ENCODE data around the gene CDCP2.

CDCP2 gene

DNA sequence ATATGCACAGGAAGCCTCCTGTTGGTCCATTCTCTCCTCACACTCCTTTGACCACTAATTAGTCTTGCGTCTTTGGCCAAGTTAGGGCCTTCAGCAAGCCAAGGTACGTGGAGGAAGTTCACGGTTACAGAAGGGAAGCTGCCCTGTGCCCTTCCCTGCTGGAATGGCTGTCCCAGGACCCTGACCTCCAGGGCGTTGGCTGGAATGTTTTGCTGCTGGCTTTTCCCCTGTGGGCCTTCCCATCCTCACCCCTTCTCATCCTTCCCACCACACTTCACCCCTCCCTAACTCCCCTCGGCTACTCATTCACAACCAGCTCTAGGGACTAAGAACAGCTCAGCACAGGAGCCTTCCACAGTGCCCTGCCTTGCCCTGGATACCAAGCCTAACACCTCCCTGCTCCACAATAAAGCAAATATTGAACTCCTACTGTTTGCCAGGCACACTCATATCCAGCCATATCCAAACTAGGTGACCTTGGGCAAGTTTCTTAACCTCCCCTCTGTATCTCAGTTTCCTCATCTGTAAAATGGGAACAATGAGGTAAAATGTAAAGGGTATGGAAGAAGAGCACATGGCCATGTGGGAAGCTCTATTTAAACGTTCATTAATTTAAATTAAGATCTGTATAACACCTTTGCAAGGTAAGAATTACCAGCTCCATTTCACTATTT lies 8.8 kb upstream of the CDCP2 start:
- TF ChIP-seq, protein P1, sequence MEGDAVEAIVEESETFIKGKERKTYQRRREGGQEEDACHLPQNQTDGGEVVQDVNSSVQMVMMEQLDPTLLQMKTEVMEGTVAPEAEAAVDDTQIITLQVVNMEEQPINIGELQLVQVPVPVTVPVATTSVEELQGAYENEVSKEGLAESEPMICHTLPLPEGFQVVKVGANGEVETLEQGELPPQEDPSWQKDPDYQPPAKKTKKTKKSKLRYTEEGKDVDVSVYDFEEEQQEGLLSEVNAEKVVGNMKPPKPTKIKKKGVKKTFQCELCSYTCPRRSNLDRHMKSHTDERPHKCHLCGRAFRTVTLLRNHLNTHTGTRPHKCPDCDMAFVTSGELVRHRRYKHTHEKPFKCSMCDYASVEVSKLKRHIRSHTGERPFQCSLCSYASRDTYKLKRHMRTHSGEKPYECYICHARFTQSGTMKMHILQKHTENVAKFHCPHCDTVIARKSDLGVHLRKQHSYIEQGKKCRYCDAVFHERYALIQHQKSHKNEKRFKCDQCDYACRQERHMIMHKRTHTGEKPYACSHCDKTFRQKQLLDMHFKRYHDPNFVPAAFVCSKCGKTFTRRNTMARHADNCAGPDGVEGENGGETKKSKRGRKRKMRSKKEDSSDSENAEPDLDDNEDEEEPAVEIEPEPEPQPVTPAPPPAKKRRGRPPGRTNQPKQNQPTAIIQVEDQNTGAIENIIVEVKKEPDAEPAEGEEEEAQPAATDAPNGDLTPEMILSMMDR (conservative IDR thresholded peaks at IDR 0.05; ENCODE audit: control insufficient read depth, insufficient read depth, low read depth, low read length): no peak
- no peak for DNase-seq (ENCODE audit: low read depth)
- no peak overlapping the region for H3K4me3 ChIP-seq (ENCODE audit: control insufficient read depth, low read depth, low read length)

DNA sequence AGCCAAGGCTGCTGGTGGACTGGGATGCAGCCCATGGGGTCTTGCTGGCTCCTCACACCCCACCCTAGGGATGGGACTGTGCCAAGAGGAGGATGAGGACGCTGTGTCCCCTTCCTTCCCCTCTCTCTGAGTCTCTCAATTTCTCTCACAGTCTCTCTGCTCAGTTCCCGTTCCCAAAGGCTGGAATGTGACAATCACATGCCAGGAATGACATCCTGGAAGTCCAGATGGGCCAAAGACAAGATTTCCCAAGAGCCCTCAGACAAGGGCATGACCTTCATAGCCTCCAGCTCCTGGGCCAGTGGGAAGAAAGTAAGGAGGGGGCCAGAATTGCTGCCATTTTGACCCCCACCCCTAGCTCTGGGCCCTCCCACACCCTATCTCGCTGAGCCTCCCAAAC lies 7.6 kb upstream of the CDCP2 start:
- no peak overlapping the region for H3K4me3 ChIP-seq (ENCODE audit: control insufficient read depth, low read depth, low read length)
- TF ChIP-seq, protein P1 (conservative IDR thresholded peaks at IDR 0.05; ENCODE audit: control insufficient read depth, insufficient read depth, low read depth, low read length): no peak
- no peak for DNase-seq (ENCODE audit: low read depth)

DNA sequence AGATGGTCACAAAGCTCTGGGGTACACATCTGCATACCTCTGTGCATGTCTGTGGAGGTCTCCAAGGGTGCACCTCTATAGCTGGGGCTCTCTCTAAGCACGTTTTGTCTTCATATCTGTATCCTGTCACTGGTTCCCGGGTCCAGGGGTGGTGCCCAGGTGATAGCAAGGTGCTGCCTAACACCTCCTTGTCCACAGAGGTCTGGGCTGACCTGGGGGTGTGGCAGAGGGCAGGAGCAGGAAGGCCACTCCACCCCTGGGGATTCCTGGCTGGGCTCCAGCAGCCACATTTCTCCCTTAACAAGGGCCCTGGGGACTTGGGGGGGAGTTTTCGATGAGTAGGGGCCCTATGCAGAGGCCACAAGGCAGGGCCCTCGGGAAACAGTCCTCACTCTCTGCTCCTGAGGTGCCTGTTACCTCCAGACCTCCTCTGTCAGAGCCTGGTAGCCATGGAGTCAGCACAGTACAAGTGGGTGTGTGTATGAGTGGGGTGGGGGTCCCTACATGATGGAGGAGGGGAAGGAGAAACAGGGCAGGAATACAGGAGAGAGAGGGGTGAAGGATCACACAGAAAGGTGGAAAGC lies 7.0 kb upstream of the CDCP2 start:
- no peak overlapping the region for H3K4me3 ChIP-seq (ENCODE audit: control insufficient read depth, low read depth, low read length)
- no peak for DNase-seq (ENCODE audit: low read depth)
- TF ChIP-seq, protein P1 (conservative IDR thresholded peaks at IDR 0.05; ENCODE audit: control insufficient read depth, insufficient read depth, low read depth, low read length): no peak

DNA sequence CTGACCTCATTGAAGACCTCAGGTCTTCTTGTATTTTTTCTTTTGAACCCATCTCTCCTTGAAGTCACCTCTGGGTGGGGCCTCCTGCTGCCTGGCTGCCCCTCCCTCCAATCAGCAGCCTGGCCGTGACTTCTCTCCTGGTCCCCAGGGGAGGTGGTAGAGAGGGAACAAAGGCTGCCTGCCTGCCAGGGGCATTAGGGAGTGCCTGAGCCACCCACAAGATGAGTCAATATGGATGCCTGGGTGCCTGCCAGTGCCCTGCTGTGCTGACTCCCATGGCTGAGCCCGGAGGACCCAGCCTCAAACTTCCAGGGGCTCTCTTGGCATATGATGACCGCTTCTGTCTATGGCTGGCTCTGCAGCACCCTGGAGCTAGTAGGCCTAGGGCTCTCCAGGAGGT lies 5.3 kb upstream of the CDCP2 start:
- TF ChIP-seq, protein P1 (conservative IDR thresholded peaks at IDR 0.05; ENCODE audit: control insufficient read depth, insufficient read depth, low read depth, low read length): no peak
- DNase-seq (ENCODE audit: low read depth): no peak
- no peak overlapping the region for H3K4me3 ChIP-seq (ENCODE audit: control insufficient read depth, low read depth, low read length)

DNA sequence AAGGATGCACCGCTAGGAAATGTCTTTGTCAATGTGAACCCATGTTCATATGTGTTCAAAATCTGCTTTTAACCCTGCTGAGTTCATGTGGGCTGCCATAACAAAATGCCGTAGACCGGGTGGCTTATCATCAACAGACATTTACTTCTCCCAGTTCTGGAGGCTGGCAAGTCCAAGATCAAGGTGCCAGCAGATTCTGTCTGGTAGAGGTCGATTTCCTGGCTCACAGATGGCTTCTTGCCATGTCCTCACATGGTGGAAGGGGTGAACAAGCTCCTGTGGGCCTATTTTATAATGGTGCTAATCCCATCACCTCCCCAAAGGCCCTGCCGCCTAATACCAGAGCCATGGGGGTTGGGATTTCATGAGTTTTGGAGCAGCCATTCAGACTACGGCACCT lies 4.6 kb upstream of the CDCP2 start:
- DNase-seq (ENCODE audit: low read depth): no peak
- H3K4me3 ChIP-seq (ENCODE audit: control insufficient read depth, low read depth, low read length): no peak overlapping the region
- TF ChIP-seq, protein P1 (conservative IDR thresholded peaks at IDR 0.05; ENCODE audit: control insufficient read depth, insufficient read depth, low read depth, low read length): no peak

DNA sequence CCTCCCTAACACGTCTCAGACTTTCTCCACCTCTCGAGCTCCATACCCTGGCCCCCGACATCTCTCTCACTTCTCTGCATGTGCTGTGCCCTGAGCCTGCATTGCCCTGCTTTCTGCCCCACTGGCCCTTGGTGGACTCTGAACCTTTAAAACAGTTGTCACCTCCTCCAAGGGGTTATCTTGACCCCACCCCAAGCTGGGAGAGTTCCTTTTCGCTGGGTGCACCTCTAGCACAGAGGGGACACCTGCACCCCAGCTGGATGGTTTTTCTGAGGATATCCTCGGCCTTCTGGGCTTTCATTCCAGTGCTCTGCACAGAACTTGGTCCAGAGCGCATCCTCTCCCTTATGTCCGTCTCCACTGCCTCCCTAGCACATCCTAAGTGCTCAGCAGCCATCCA lies 4.2 kb upstream of the CDCP2 start:
- TF ChIP-seq, protein P1 (conservative IDR thresholded peaks at IDR 0.05; ENCODE audit: control insufficient read depth, insufficient read depth, low read depth, low read length): no peak
- no peak overlapping the region for H3K4me3 ChIP-seq (ENCODE audit: control insufficient read depth, low read depth, low read length)
- DNase-seq (ENCODE audit: low read depth): no peak
